HEK293 (cell line): ENCODE results near the gene TRIAP1.

ENCODE experiments used
- ATF2 ChIP-seq: fragments of 450-650 bp; formaldehyde crosslinking; IDR thresholded peaks from 2 replicates; pipeline ENCODE4 v1.5.1; 2016; ENCODE audit warnings: missing biosample characterization, missing genetic modification characterization, low read depth
- ELK4 ChIP-seq: IDR thresholded peaks from 2 replicates; pipeline ENCODE4 v1.6.1; 2011; ENCODE audit warnings: mild to moderate bottlenecking, low read depth, low read length, borderline replicate concordance
- GFI1B ChIP-seq: fragments of 450-650 bp; formaldehyde crosslinking; IDR thresholded peaks from 2 replicates; pipeline ENCODE4 v1.5.1; 2016; ENCODE audit warnings: missing biosample characterization, missing genetic modification characterization
- HIC1 ChIP-seq: fragments of 450-650 bp; formaldehyde crosslinking; IDR thresholded peaks from 2 replicates; pipeline ENCODE4 v1.5.1; 2016; ENCODE audit warnings: missing biosample characterization, missing genetic modification characterization
- HOXA7 ChIP-seq: sonication (generic); formaldehyde crosslinking; IDR thresholded peaks from 2 replicates; pipeline ENCODE4 v1.8.1; 2022; ENCODE audit warnings: missing genetic modification reagents, borderline replicate concordance
- KLF9 ChIP-seq: fragments of 450-650 bp; formaldehyde crosslinking; IDR thresholded peaks from 2 replicates; pipeline ENCODE4 v1.5.1; 2016; ENCODE audit warnings: missing biosample characterization, missing genetic modification characterization, low read depth
- MEIS1 ChIP-seq: sonication (generic); formaldehyde crosslinking; IDR thresholded peaks from 2 replicates; pipeline ENCODE4 v1.8.1; 2022; ENCODE audit warnings: missing genetic modification reagents, mild to moderate bottlenecking, borderline replicate concordance
- MYNN ChIP-seq: fragments of 450-650 bp; formaldehyde crosslinking; IDR thresholded peaks from 2 replicates; pipeline ENCODE4 v1.5.1; 2016; ENCODE audit warnings: missing biosample characterization, missing genetic modification characterization, borderline replicate concordance
- MZF1 ChIP-seq: fragments of 450-650 bp; formaldehyde crosslinking; IDR thresholded peaks from 2 replicates; pipeline ENCODE4 v1.5.1; 2017; ENCODE audit warnings: missing biosample characterization, missing genetic modification characterization, borderline replicate concordance
- OSR2 ChIP-seq: fragments of 450-650 bp; formaldehyde crosslinking; IDR thresholded peaks from 2 replicates; pipeline ENCODE4 v1.5.1; 2016; ENCODE audit warnings: missing biosample characterization, missing genetic modification characterization
- RBAK ChIP-seq: fragments of 450-650 bp; formaldehyde crosslinking; IDR thresholded peaks from 2 replicates; pipeline ENCODE4 v1.5.1; 2016; ENCODE audit warnings: missing biosample characterization, missing genetic modification characterization
- SALL2 ChIP-seq: fragments of 450-650 bp; formaldehyde crosslinking; IDR thresholded peaks from 2 replicates; pipeline ENCODE4 v1.5.0; 2017; ENCODE audit warnings: missing biosample characterization, mild to moderate bottlenecking, missing genetic modification characterization, borderline replicate concordance
- ZBTB1 ChIP-seq: fragments of 450-650 bp; formaldehyde crosslinking; IDR thresholded peaks from 2 replicates; pipeline ENCODE4 v1.5.1; 2016; ENCODE audit warnings: missing biosample characterization, missing genetic modification characterization
- ZBTB48 ChIP-seq: fragments of 450-650 bp; formaldehyde crosslinking; IDR thresholded peaks from 2 replicates; pipeline ENCODE4 v1.5.1; 2016; ENCODE audit warnings: missing biosample characterization, missing genetic modification characterization
- ZFP41 ChIP-seq: fragments of 450-650 bp; formaldehyde crosslinking; IDR thresholded peaks from 2 replicates; pipeline ENCODE4 v1.5.1; 2016; ENCODE audit warnings: missing biosample characterization, missing genetic modification characterization, borderline replicate concordance
- ZIC2 ChIP-seq: fragments of 450-650 bp; formaldehyde crosslinking; IDR thresholded peaks from 2 replicates; pipeline ENCODE4 v1.5.1; 2016; ENCODE audit warnings: missing biosample characterization, missing genetic modification characterization
- ZNF121 ChIP-seq: fragments of 450-650 bp; formaldehyde crosslinking; IDR thresholded peaks from 2 replicates; pipeline ENCODE4 v1.5.1; 2016; ENCODE audit warnings: missing biosample characterization, missing genetic modification characterization
- ZNF132 ChIP-seq: fragments of 450-650 bp; formaldehyde crosslinking; IDR thresholded peaks from 2 replicates; pipeline ENCODE4 v1.5.1; 2017; ENCODE audit warnings: missing biosample characterization, missing genetic modification characterization, borderline replicate concordance
- ZNF146 ChIP-seq: fragments of 450-650 bp; formaldehyde crosslinking; IDR thresholded peaks from 2 replicates; pipeline ENCODE4 v1.5.1; 2016; ENCODE audit warnings: missing biosample characterization, missing genetic modification characterization
- ZNF157 ChIP-seq: fragments of 450-650 bp; formaldehyde crosslinking; IDR thresholded peaks from 2 replicates; pipeline ENCODE4 v1.5.1; 2016; ENCODE audit warnings: missing biosample characterization, missing genetic modification characterization
- ZNF174 ChIP-seq: fragments of 450-650 bp; formaldehyde crosslinking; IDR thresholded peaks from 2 replicates; pipeline ENCODE4 v1.5.0; 2017; ENCODE audit warnings: missing biosample characterization, mild to moderate bottlenecking, missing genetic modification characterization
- ZNF24 ChIP-seq: fragments of 450-650 bp; formaldehyde crosslinking; IDR thresholded peaks from 2 replicates; pipeline ENCODE4 v1.5.1; 2016; ENCODE audit warnings: missing biosample characterization, missing genetic modification characterization
- ZNF366 ChIP-seq: fragments of 450-650 bp; formaldehyde crosslinking; conservative IDR thresholded peaks from 2 replicates; pipeline ENCODE4 v1.5.1; 2016; ENCODE audit warnings: missing biosample characterization, missing genetic modification characterization
- ZNF433 ChIP-seq: fragments of 450-650 bp; formaldehyde crosslinking; IDR thresholded peaks from 2 replicates; pipeline ENCODE4 v1.5.1; 2016; ENCODE audit warnings: missing biosample characterization, missing genetic modification characterization, low read depth
- ZNF488 ChIP-seq: fragments of 450-650 bp; formaldehyde crosslinking; IDR thresholded peaks from 2 replicates; pipeline ENCODE4 v1.5.1; 2016; ENCODE audit warnings: missing biosample characterization, missing genetic modification characterization
- ZNF510 ChIP-seq: fragments of 450-650 bp; formaldehyde crosslinking; IDR thresholded peaks from 2 replicates; pipeline ENCODE4 v1.5.1; 2018; ENCODE audit warnings: mild to moderate bottlenecking, missing genetic modification characterization, missing biosample characterization; ENCODE audit not compliant: insufficient replicate concordance
- ZNF544 ChIP-seq: fragments of 450-650 bp; formaldehyde crosslinking; IDR thresholded peaks from 2 replicates; pipeline ENCODE4 v1.5.0; 2017; ENCODE audit warnings: missing biosample characterization, missing genetic modification characterization
- ZNF561 ChIP-seq: fragments of 450-650 bp; IDR thresholded peaks from 2 replicates; pipeline ENCODE4 v1.5.1; 2018; ENCODE audit warnings: missing biosample characterization, missing genetic modification characterization, borderline replicate concordance
- ZNF585B ChIP-seq: fragments of 450-650 bp; formaldehyde crosslinking; IDR thresholded peaks from 2 replicates; pipeline ENCODE4 v1.5.1; 2016; ENCODE audit warnings: missing biosample characterization, missing genetic modification characterization
- ZNF596 ChIP-seq: fragments of 450-650 bp; IDR thresholded peaks from 2 replicates; pipeline ENCODE4 v1.5.0; 2018; ENCODE audit warnings: missing biosample characterization, mild to moderate bottlenecking, missing genetic modification characterization, moderate library complexity
- ZNF629 ChIP-seq: fragments of 450-650 bp; formaldehyde crosslinking; IDR thresholded peaks from 2 replicates; pipeline ENCODE4 v1.5.1; 2017; ENCODE audit warnings: missing biosample characterization, missing genetic modification characterization
- ZNF677 ChIP-seq: fragments of 450-650 bp; IDR thresholded peaks from 2 replicates; pipeline ENCODE4 v1.5.0; 2018; ENCODE audit warnings: missing biosample characterization, mild to moderate bottlenecking, missing genetic modification characterization, moderate library complexity
- ZNF776 ChIP-seq: fragments of 450-650 bp; formaldehyde crosslinking; IDR thresholded peaks from 2 replicates; pipeline ENCODE4 v1.5.0; 2017; ENCODE audit warnings: missing biosample characterization, missing genetic modification characterization, borderline replicate concordance
- ZNF791 ChIP-seq: fragments of 450-650 bp; formaldehyde crosslinking; IDR thresholded peaks from 2 replicates; pipeline ENCODE4 v1.5.1; 2016; ENCODE audit warnings: missing biosample characterization, missing genetic modification characterization
- ZNF830 ChIP-seq: fragments of 450-650 bp; IDR thresholded peaks from 2 replicates; pipeline ENCODE4 v1.5.0; 2018; ENCODE audit warnings: missing biosample characterization, missing genetic modification characterization, low read depth, mild to moderate bottlenecking, moderate library complexity

Gene TRIAP1

GRCh38 chr12:120437735-120438494 lies 8.3 kb downstream of the TRIAP1 start, which contains the start of gene COX6A1 (continued):
- TF ChIP-seq ELK4 (peak; percentile 56; the same call in 1 of the 2 replicates), ZNF174 (no peak), GFI1B (tag by site-specific recombination) (no peak), ZNF157 (tag by site-specific recombination) (no peak), ZIC2 (tag by site-specific recombination) (no peak), ZNF596 (tag by site-specific recombination) (no peak), OSR2 (tag by site-specific recombination) (no peak), ZNF830 (no peak), ZNF24 (tag by site-specific recombination) (no peak), ZNF629 (tag by site-specific recombination) (peak; percentile 32; the same call in 1 of the 2 replicates), HOXA7 (no peak), ZNF677 (tag by site-specific recombination) (no peak), MEIS1 (CRISPR knock-in tag) (no peak), ZNF121 (no peak), ZNF561 (tag by site-specific recombination) (no peak), MZF1 (tag by site-specific recombination) (no peak), ZNF366 (tag by site-specific recombination) (no peak), ZNF585B (no peak), ZNF433 (tag by site-specific recombination) (no peak), RBAK (tag by site-specific recombination) (no peak), ZBTB48 (tag by site-specific recombination) (no peak), ZNF146 (no peak), KLF9 (tag by site-specific recombination) (peak; percentile 94), ZNF488 (no peak), ZFP41 (tag by site-specific recombination) (no peak), ATF2 (tag by site-specific recombination) (no peak), ZBTB1 (tag by site-specific recombination) (no peak), HIC1 (tag by site-specific recombination) (peak; percentile 50; the same call in 1 of the 2 replicates), ZNF791 (tag by site-specific recombination) (no peak), ZNF132 (tag by site-specific recombination) (no peak), SALL2 (tag by site-specific recombination) (no peak), ZNF510 (tag by site-specific recombination) (no peak), ZNF544 (tag by site-specific recombination) (no peak), MYNN (tag by site-specific recombination) (no peak), ZNF776 (no peak)
